PC-3 (cell line): Measurements from ENCODE around the gene OBP2A.
"Not testable (repeated sequence)": the region's sequence is repeated elsewhere in the genome, so short reads cannot be mapped to it uniquely, and the experiment has no call there.

Experiments
- CTCF ChIP-seq: fragments of 300-600 bp; sonication (generic); conservative IDR thresholded peaks from 2 replicates; pipeline ENCODE4 v1.5.1; 2017; ENCODE audit warnings: antibody characterized with exemption, low read depth, mild to moderate bottlenecking, low read length
- EZH2 ChIP-seq: fragments of 300-600 bp; sonication (generic); IDR thresholded peaks from one replicate; pipeline ENCODE4 v1.6.1; 2017; ENCODE audit warnings: antibody characterized with exemption, mild to moderate bottlenecking, low read length; ENCODE audit not compliant: unreplicated experiment
- EZH2phosphoT487 ChIP-seq: fragments of 300-600 bp; sonication (generic); IDR thresholded peaks from 2 replicates; pipeline ENCODE4 v1.6.1; 2018; ENCODE audit warnings: mild to moderate bottlenecking, antibody characterized with exemption, low read length, borderline replicate concordance

- not testable (repeated sequence) for TF ChIP-seq CTCF, EZH2, EZH2phosphoT487
These were observed 10.3 kb upstream of the OBP2A start for GRCh38 chr9:135535631-135536030.
